ENCODE data around the gene KIAA0408.
"Not testable (repeated sequence)": the region's sequence is repeated elsewhere in the genome, so short reads cannot be mapped to it uniquely, and the experiment has no call there.

- TF ChIP-seq CTCF (conservative IDR thresholded peaks at IDR 0.05; ENCODE audit: low read depth, low read length); EZH2 (IDR thresholded peaks at IDR 0.05; ENCODE audit: low read length, unreplicated experiment): not testable (repeated sequence)
Observed at GRCh38 chr6:127413123-127413522, 46.1 kb downstream of the KIAA0408 start.
